AG09319 (cell line): ENCODE data around the gene FHL1.
A peak's percentile ranks its signal among the peaks of the same experiment; 100 is the strongest.

Experiments
- DNase-seq: peaks from one replicate; pipeline ENCODE4 v3.0.0-alpha.2; 2010; ENCODE audit warnings: low read depth; ENCODE audit errors: extremely low read depth
- TF ChIP-seq, protein P1 (sequence below): IDR thresholded peaks from 2 replicates; pipeline ENCODE4 v1.5.1; 2011; ENCODE audit warnings: low read depth, mild to moderate bottlenecking, inconsistent platforms, low read length, moderate library complexity

FHL1 gene

GRCh38 chrX:136128743-136129142 is 18.6 kb upstream of the FHL1 start:
- TF ChIP-seq, protein P1, sequence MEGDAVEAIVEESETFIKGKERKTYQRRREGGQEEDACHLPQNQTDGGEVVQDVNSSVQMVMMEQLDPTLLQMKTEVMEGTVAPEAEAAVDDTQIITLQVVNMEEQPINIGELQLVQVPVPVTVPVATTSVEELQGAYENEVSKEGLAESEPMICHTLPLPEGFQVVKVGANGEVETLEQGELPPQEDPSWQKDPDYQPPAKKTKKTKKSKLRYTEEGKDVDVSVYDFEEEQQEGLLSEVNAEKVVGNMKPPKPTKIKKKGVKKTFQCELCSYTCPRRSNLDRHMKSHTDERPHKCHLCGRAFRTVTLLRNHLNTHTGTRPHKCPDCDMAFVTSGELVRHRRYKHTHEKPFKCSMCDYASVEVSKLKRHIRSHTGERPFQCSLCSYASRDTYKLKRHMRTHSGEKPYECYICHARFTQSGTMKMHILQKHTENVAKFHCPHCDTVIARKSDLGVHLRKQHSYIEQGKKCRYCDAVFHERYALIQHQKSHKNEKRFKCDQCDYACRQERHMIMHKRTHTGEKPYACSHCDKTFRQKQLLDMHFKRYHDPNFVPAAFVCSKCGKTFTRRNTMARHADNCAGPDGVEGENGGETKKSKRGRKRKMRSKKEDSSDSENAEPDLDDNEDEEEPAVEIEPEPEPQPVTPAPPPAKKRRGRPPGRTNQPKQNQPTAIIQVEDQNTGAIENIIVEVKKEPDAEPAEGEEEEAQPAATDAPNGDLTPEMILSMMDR, result no peak
- no peak for DNase-seq

- TF ChIP-seq, protein P1, result no peak
- DNase-seq, result peak; percentile 62
These were observed 16.2 kb upstream of the FHL1 start for GRCh38 chrX:136130931-136131833.

GRCh38 chrX:136138939-136139338 is 8.4 kb upstream of the FHL1 start:
- DNase-seq, result no peak
- TF ChIP-seq, protein P1, result no peak

- DNase-seq, result no peak
- TF ChIP-seq, protein P1, result no peak
These were observed 5.8 kb upstream of the FHL1 start for GRCh38 chrX:136141569-136141968.

DNA sequence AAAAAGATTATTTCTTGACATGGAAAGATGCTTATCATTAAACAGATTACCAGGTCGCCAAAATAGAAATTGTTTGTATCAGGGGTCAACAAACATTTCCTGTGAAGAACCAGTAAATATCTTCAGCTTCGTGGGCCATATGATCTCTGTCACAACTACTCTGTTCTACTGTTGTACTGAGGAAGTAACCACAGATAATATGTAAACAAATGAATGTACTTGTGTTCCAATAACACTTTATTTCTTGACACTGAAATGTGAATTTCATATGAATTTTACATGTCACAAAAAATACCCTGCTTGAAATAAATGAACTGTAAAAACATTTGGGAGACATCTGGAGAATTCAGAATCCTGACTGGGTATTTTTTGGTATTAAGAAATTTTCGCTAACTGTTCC is 4.7 kb upstream of the FHL1 start:
- no peak for DNase-seq
- TF ChIP-seq, protein P1, result no peak

DNA sequence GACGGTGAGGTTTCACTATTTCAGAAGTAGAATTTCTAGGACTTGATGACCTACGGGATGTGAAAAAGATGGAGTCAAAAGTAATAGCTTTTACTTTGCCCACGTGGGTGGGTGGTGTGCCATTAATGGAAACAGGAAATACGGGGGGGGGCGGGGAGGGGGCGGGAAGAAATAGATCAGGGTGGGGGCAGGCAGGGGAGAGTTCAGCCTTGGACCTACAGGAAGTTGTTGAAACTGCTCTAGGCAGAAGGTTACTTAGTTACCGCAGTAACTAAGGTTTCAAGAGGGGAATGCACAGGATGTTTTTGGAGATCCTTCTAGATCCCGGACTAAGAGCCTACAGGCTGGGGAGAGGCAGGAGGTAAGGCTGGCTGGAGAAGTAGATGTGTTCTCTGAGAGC is 3.6 kb upstream of the FHL1 start:
- DNase-seq, result no peak
- TF ChIP-seq, protein P1, result no peak

- no peak for DNase-seq
- TF ChIP-seq, protein P1, result no peak
These were observed 569 bp upstream of the FHL1 start for GRCh38 chrX:136146614-136147314.
